Measurements from ENCODE around the gene ASPSCR1.

DNA sequence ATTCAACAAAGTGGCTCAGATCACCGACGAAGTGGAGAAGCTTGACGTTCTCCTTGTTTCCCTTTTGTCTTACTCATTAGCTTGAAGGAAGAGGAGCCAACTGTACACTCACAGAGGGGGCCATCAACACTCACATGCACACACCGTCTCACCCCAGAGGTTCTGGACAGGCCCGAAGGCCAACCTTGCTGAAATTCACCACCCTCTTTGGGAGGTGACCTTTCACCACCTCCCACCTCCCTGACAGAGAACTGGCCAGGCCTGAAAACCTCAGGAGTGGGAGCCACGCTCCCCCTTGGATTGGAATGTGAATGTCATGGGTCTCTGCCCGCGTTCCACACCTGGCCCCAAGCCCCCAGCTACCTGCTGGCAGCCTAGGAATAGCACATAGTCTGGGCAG lies 58.1 kb downstream of the ASPSCR1 start:
- TF ChIP-seq POLR2A (IDR thresholded peaks at IDR 0.05; ENCODE audit: low read depth, low read length) (no peak), POLR2AphosphoS5 (IDR thresholded peaks at IDR 0.05; ENCODE audit: low read depth, low read length) (no peak), SPI1 (IDR thresholded peaks at IDR 0.05; ENCODE audit: low read depth, low read length) (no peak), TAF1 (IDR thresholded peaks at IDR 0.05; ENCODE audit: low read depth, low read length) (no peak), PAX5 (IDR thresholded peaks at IDR 0.05; ENCODE audit: insufficient read depth, low read length, severe bottlenecking) (no peak)

Measured in GM12891 (cell line).